MCF 10A (cell line): Measurements from ENCODE around the gene EIF2S2. TPM values are rescaled to one million over a fixed set of nuclear protein-coding genes. Genes with fewer than 3 reads are reported as not detected.

Experiments used
- BruUV-seq: library from RNA; stranded (reverse); fragments of 400-500 nt; replicated peaks from 2 replicates; lab custom pipeline; 2021; lab: Mats Ljungman, UMichigan
- CTCF ChIA-PET: fragments of 300-600 bp; sonication (Branson Sonifier 250); formaldehyde crosslinking; extraction: SDS; loops from one replicate; lab custom pipeline; 2021; ENCODE audit warnings: antibody characterized with exemption, inconsistent platforms; lab: Yijun Ruan, JAX
- POLR2A ChIA-PET: fragments of 300-600, 350-650 bp; sonication (Branson Sonifier 250); formaldehyde crosslinking; extraction: SDS; loops from one replicate; lab custom pipeline; 2020; ENCODE audit warnings: antibody characterized with exemption, inconsistent platforms; lab: Yijun Ruan, JAX
- DNase-seq: peaks from one replicate; pipeline ENCODE4 v3.0.0-alpha.2; 2018; ENCODE audit not compliant: unreplicated experiment
- H3K27ac Mint-ChIP-seq: one replicate; pipeline ENCODE4 v1.8.0; 2022; ENCODE audit warnings: mild to moderate bottlenecking, low read depth, mixed read lengths; ENCODE audit not compliant: unreplicated experiment
- H3K27me3 Mint-ChIP-seq: one replicate; pipeline ENCODE4 v1.8.0; 2022; ENCODE audit warnings: mixed read lengths; ENCODE audit not compliant: insufficient read depth, unreplicated experiment
- H3K36me3 Mint-ChIP-seq: one replicate; pipeline ENCODE4 v1.8.0; 2022; ENCODE audit warnings: mild to moderate bottlenecking, moderate library complexity, mixed read lengths; ENCODE audit not compliant: insufficient read depth, unreplicated experiment
- H3K4me1 Mint-ChIP-seq: one replicate; pipeline ENCODE4 v1.8.0; 2022; ENCODE audit warnings: mixed read lengths; ENCODE audit not compliant: insufficient read depth, unreplicated experiment
- H3K4me3 Mint-ChIP-seq: one replicate; pipeline ENCODE4 v1.8.0; 2022; ENCODE audit warnings: mild to moderate bottlenecking, moderate library complexity, mixed read lengths; ENCODE audit not compliant: unreplicated experiment
- H3K9me3 Mint-ChIP-seq: one replicate; pipeline ENCODE4 v1.8.0; 2022; ENCODE audit warnings: mixed read lengths; ENCODE audit not compliant: unreplicated experiment
- CTCF ChIP-seq: fragments of 200-600 bp; IDR thresholded peaks from one replicate; pipeline ENCODE4 v1.8.0; 2022; ENCODE audit warnings: antibody characterized with exemption, mild to moderate bottlenecking; ENCODE audit not compliant: unreplicated experiment
- intact Hi-C: fragments of 100-400 bp; cut with micrococcal nuclease; formaldehyde crosslinking; loops from 2 replicates; pipeline ENCODE4 v1.14.1; 2022
- total RNA-seq: library from RNA; stranded (reverse); gene quantifications from 2 replicates; pipeline ENCODE4 v1.2.3, GENCODE V29; 2022

The EIF2S2 gene
- total RNA-seq, 1 experiment from 2014 or later, result 191 TPM

- no peak for DNase-seq
- no TSS peak for BruUV-seq
- H3K27ac Mint-ChIP-seq, result no peak overlapping the region
- H3K9me3 Mint-ChIP-seq, result no peaks in the 10 kb centered on the region
- H3K4me3 Mint-ChIP-seq, result no peak overlapping the region
- peaks cover 84% of the 10 kb centered on the region for H3K36me3 Mint-ChIP-seq
- H3K27me3 Mint-ChIP-seq, result no peaks in the 10 kb centered on the region
- intact Hi-C loops, result no loop called here
- ChIA-PET POLR2A (interaction anchor here (0.9 to 3.1 kb wide), 6 partner anchors 9 to 273 kb away, joined by 3 to 17 read pairs (median 8); partner anchors contain the start of genes CHMP4B and EIF2S2), CTCF (interaction anchor here (0.7 to 0.8 kb wide), 2 partner anchors 221 to 417 kb away, joined by 4 to 5 read pairs; no protein-coding TSS in a partner anchor)
- no peak for TF ChIP-seq CTCF
- peaks cover 24% of the 10 kb centered on the region for H3K4me1 Mint-ChIP-seq
Measured at GRCh38 chr20:34084227-34084923, 27.7 kb downstream of the EIF2S2 start.

GRCh38 chr20:34083781-34084180 is 28.3 kb downstream of the EIF2S2 start:
- intact Hi-C loops, result loop anchor here (1.0 kb wide), 1 partner anchor 46 kb away; no protein-coding TSS in a partner anchor
- BruUV-seq, result no TSS peak
- Mint-ChIP-seq H3K4me3 (no peak overlapping the region), H3K36me3 (peaks cover 78% of the 10 kb centered on the region), H3K4me1 (peaks cover 24% of the 10 kb centered on the region), H3K9me3 (no peaks in the 10 kb centered on the region), H3K27me3 (no peaks in the 10 kb centered on the region), H3K27ac (peak overlapping the region; percentile 82)
- no peak for TF ChIP-seq CTCF
- ChIA-PET CTCF (interaction anchor here (0.6 to 3.1 kb wide), 8 partner anchors 10 to 700 kb away, joined by 3 to 36 read pairs (median 3); no protein-coding TSS in a partner anchor), POLR2A (interaction anchor here (0.6 to 3.2 kb wide), 21 partner anchors 8 to 644 kb away, joined by 3 to 57 read pairs (median 5); partner anchors contain the start of genes CBFA2T2, CHMP4B, EIF2S2 and PXMP4)
- DNase-seq, result no peak

GRCh38 chr20:34083137-34083536 is 28.9 kb downstream of the EIF2S2 start:
- H3K4me1 Mint-ChIP-seq, result peaks cover 24% of the 10 kb centered on the region
- H3K27me3 Mint-ChIP-seq, result no peaks in the 10 kb centered on the region
- H3K36me3 Mint-ChIP-seq, result peaks cover 77% of the 10 kb centered on the region
- peak; percentile 96 for DNase-seq
- no peak for TF ChIP-seq CTCF
- POLR2A ChIA-PET, result interaction anchor here (0.6 to 3.2 kb wide), 25 partner anchors 9 to 643 kb away, joined by 3 to 57 read pairs (median 4); partner anchors contain the start of genes ACTL10, CBFA2T2, CHMP4B and EIF2S2
- no peak overlapping the region for H3K4me3 Mint-ChIP-seq
- no peaks in the 10 kb centered on the region for H3K9me3 Mint-ChIP-seq
- peak overlapping the region; percentile 82 for H3K27ac Mint-ChIP-seq
- no TSS peak for BruUV-seq
- intact Hi-C loops, result loop anchor here (1.0 kb wide), 1 partner anchor 46 kb away; no protein-coding TSS in a partner anchor
- CTCF ChIA-PET, result interaction anchor here (0.6 to 3.1 kb wide), 13 partner anchors 9 to 699 kb away, joined by 3 to 36 read pairs (median 3); partner anchors contain the start of gene EIF2S2
